Memory B cell (primary cell): Measurements from ENCODE around the gene DMRT3.
A peak's percentile ranks its signal among the peaks of the same experiment; 100 is the strongest.

ENCODE experiments used
- ATAC-seq: fragments of 150-1000 bp; cut with Tn5 transposase; 2 replicates; pipeline ENCODE4 v1.10.0; 2021; ENCODE audit warnings: low read depth, mild to moderate bottlenecking, moderate library complexity
- DNase-seq, 2 donors: peaks; one replicate each; pipeline ENCODE4 v3.0.0; 2022; ENCODE audit warnings: low spot score in 2 of 2
- H3K27ac Mint-ChIP-seq: one replicate; pipeline ENCODE4 v1.8.0; 2022; ENCODE audit warnings: mild to moderate bottlenecking, moderate library complexity, mixed read lengths
- H3K27me3 Mint-ChIP-seq: one replicate; pipeline ENCODE4 v1.8.0; 2022; ENCODE audit warnings: mixed read lengths
- H3K36me3 Mint-ChIP-seq: one replicate; pipeline ENCODE4 v1.8.0; 2022; ENCODE audit warnings: mild to moderate bottlenecking, mixed read lengths
- H3K4me1 Mint-ChIP-seq: one replicate; pipeline ENCODE4 v1.8.0; 2022; ENCODE audit warnings: mixed read lengths
- H3K4me3 Mint-ChIP-seq: one replicate; pipeline ENCODE4 v1.8.0; 2022; ENCODE audit warnings: mild to moderate bottlenecking, moderate library complexity, mixed read lengths
- H3K9me3 Mint-ChIP-seq: one replicate; pipeline ENCODE4 v1.8.0; 2022; ENCODE audit warnings: mixed read lengths

Gene DMRT3

GRCh38 chr9:965497-965896 lies 11.0 kb upstream of the DMRT3 start:
- Mint-ChIP-seq H3K4me1 (peaks cover 2% of the 10 kb centered on the region), H3K36me3 (no peaks in the 10 kb centered on the region), H3K4me3 (no peak overlapping the region), H3K27me3 (peaks cover 39% of the 10 kb centered on the region), H3K9me3 (no peaks in the 10 kb centered on the region), H3K27ac (no peak overlapping the region)
- no peak for ATAC-seq
- no peak for DNase-seq

GRCh38 chr9:966870-967269 lies 9.6 kb upstream of the DMRT3 start:
- Mint-ChIP-seq H3K4me3 (no peak overlapping the region), H3K27ac (no peak overlapping the region), H3K27me3 (peaks cover 30% of the 10 kb centered on the region), H3K4me1 (peaks cover 2% of the 10 kb centered on the region), H3K36me3 (no peaks in the 10 kb centered on the region), H3K9me3 (no peaks in the 10 kb centered on the region)
- ATAC-seq, result no peak
- DNase-seq, result no peak

- no peak overlapping the region for H3K27ac Mint-ChIP-seq
- ATAC-seq (no peak), DNase-seq (no peak)
- no peak overlapping the region for H3K4me3 Mint-ChIP-seq
- H3K9me3 Mint-ChIP-seq, result no peaks in the 10 kb centered on the region
- no peaks in the 10 kb centered on the region for H3K36me3 Mint-ChIP-seq
- H3K27me3 Mint-ChIP-seq, result peaks cover 26% of the 10 kb centered on the region
- H3K4me1 Mint-ChIP-seq, result peaks cover 2% of the 10 kb centered on the region
Measured at GRCh38 chr9:967436-967835, 9.0 kb upstream of the DMRT3 start.

- DNase-seq (no peak), ATAC-seq (no peak)
- Mint-ChIP-seq H3K4me3 (no peak overlapping the region), H3K4me1 (peaks cover 2% of the 10 kb centered on the region), H3K27ac (no peak overlapping the region), H3K27me3 (peaks cover 25% of the 10 kb centered on the region), H3K36me3 (no peaks in the 10 kb centered on the region), H3K9me3 (no peaks in the 10 kb centered on the region)
Measured at GRCh38 chr9:967903-968641, 8.4 kb upstream of the DMRT3 start.

GRCh38 chr9:969310-970150 lies 6.9 kb upstream of the DMRT3 start:
- peaks cover 2% of the 10 kb centered on the region for H3K4me1 Mint-ChIP-seq
- no peak overlapping the region for H3K27ac Mint-ChIP-seq
- H3K9me3 Mint-ChIP-seq, result no peaks in the 10 kb centered on the region
- no peak for ATAC-seq
- H3K27me3 Mint-ChIP-seq, result peaks cover 33% of the 10 kb centered on the region
- no peak overlapping the region for H3K4me3 Mint-ChIP-seq
- no peak for DNase-seq
- H3K36me3 Mint-ChIP-seq, result no peaks in the 10 kb centered on the region

- no peak for ATAC-seq
- no peaks in the 10 kb centered on the region for H3K9me3 Mint-ChIP-seq
- H3K27me3 Mint-ChIP-seq, result peaks cover 36% of the 10 kb centered on the region
- peaks cover 2% of the 10 kb centered on the region for H3K4me1 Mint-ChIP-seq
- no peak overlapping the region for H3K27ac Mint-ChIP-seq
- no peak for DNase-seq
- no peaks in the 10 kb centered on the region for H3K36me3 Mint-ChIP-seq
- no peak overlapping the region for H3K4me3 Mint-ChIP-seq
Measured at GRCh38 chr9:970151-970996, 6.1 kb upstream of the DMRT3 start.

GRCh38 chr9:971901-972500 lies 4.5 kb upstream of the DMRT3 start:
- no peaks in the 10 kb centered on the region for H3K36me3 Mint-ChIP-seq
- DNase-seq (no peak), ATAC-seq (no peak)
- no peak overlapping the region for H3K27ac Mint-ChIP-seq
- peaks cover 2% of the 10 kb centered on the region for H3K4me1 Mint-ChIP-seq
- H3K4me3 Mint-ChIP-seq, result no peak overlapping the region
- H3K27me3 Mint-ChIP-seq, result peaks cover 34% of the 10 kb centered on the region
- no peaks in the 10 kb centered on the region for H3K9me3 Mint-ChIP-seq

- no peak for DNase-seq
- no peaks in the 10 kb centered on the region for H3K9me3 Mint-ChIP-seq
- peaks cover 2% of the 10 kb centered on the region for H3K4me1 Mint-ChIP-seq
- H3K36me3 Mint-ChIP-seq, result no peaks in the 10 kb centered on the region
- peaks cover 30% of the 10 kb centered on the region for H3K27me3 Mint-ChIP-seq
- H3K27ac Mint-ChIP-seq, result no peak overlapping the region
- no peak overlapping the region for H3K4me3 Mint-ChIP-seq
- ATAC-seq, result no peak
Measured at GRCh38 chr9:972501-973294, 3.8 kb upstream of the DMRT3 start.

- peak overlapping the region; percentile 48 for H3K27ac Mint-ChIP-seq
- H3K9me3 Mint-ChIP-seq, result no peaks in the 10 kb centered on the region
- DNase-seq (no peak), ATAC-seq (no peak)
- no peak overlapping the region for H3K4me3 Mint-ChIP-seq
- H3K36me3 Mint-ChIP-seq, result no peaks in the 10 kb centered on the region
- H3K27me3 Mint-ChIP-seq, result peaks cover 32% of the 10 kb centered on the region
- no peaks in the 10 kb centered on the region for H3K4me1 Mint-ChIP-seq
Measured at GRCh38 chr9:973295-973834, 3.1 kb upstream of the DMRT3 start.

- peak overlapping the region; percentile 48 for H3K27ac Mint-ChIP-seq
- H3K4me1 Mint-ChIP-seq, result no peaks in the 10 kb centered on the region
- DNase-seq (no peak), ATAC-seq (no peak)
- no peaks in the 10 kb centered on the region for H3K36me3 Mint-ChIP-seq
- peaks cover 34% of the 10 kb centered on the region for H3K27me3 Mint-ChIP-seq
- H3K9me3 Mint-ChIP-seq, result no peaks in the 10 kb centered on the region
- no peak overlapping the region for H3K4me3 Mint-ChIP-seq
Measured at GRCh38 chr9:974031-974995, 2.1 kb upstream of the DMRT3 start.

GRCh38 chr9:974996-975739 lies 1.3 kb upstream of the DMRT3 start:
- no peak for DNase-seq
- Mint-ChIP-seq H3K27ac (peak overlapping the region; percentile 17), H3K4me3 (no peak overlapping the region), H3K27me3 (peaks cover 31% of the 10 kb centered on the region), H3K36me3 (no peaks in the 10 kb centered on the region), H3K9me3 (no peaks in the 10 kb centered on the region), H3K4me1 (no peaks in the 10 kb centered on the region)
- ATAC-seq, result no peak
